GM12801 (cell line): ENCODE measurements around the gene GUCA2B.

Source experiments
- CTCF ChIP-seq: IDR thresholded peaks from one replicate; pipeline ENCODE4 v1.5.1; 2011; ENCODE audit warnings: control low read depth; ENCODE audit not compliant: insufficient read length; ENCODE audit errors: extremely low read depth

Gene GUCA2B

GRCh38 chr1:42146626-42147320 lies 6.4 kb upstream of the GUCA2B start:
- TF ChIP-seq CTCF, result peak; percentile 22

GRCh38 chr1:42148166-42148565 lies 5.0 kb upstream of the GUCA2B start:
- TF ChIP-seq CTCF, result no peak

- no peak for TF ChIP-seq CTCF
These were observed 2.6 kb upstream of the GUCA2B start for GRCh38 chr1:42150651-42151050.

- TF ChIP-seq CTCF, result no peak
These were observed 1.1 kb upstream of the GUCA2B start for GRCh38 chr1:42152119-42152518.

GRCh38 chr1:42153624-42154023 lies 414 bp downstream of the GUCA2B start:
- no peak for TF ChIP-seq CTCF

GRCh38 chr1:42154685-42155084 lies 1.5 kb downstream of the GUCA2B start:
- TF ChIP-seq CTCF, result no peak

GRCh38 chr1:42155362-42155761 lies 2.2 kb downstream of the GUCA2B start:
- TF ChIP-seq CTCF, result no peak

- TF ChIP-seq CTCF, result no peak
These were observed 4.5 kb downstream of the GUCA2B start for GRCh38 chr1:42157667-42158066.
